ENCODE measurements around the gene POLR2H. TPM values are rescaled to one million over a fixed set of nuclear protein-coding genes. Genes with fewer than 3 reads are reported as not detected.

Gene POLR2H
- total RNA-seq, 1 experiment from 2014 or later, result 92.6 TPM

GRCh38 chr3:184414418-184415202 is 53.1 kb downstream of the POLR2H start:
- Histone ChIP-seq H3K4me3 (ENCODE audit: low read depth, low read length, poor library complexity, severe bottlenecking) (no peak overlapping the region), H3K27me3 (replicated peaks; ENCODE audit: insufficient read depth, low read depth, low read length, poor library complexity) (no peaks in the 10 kb centered on the region), H3K27ac (ENCODE audit: low read depth, low read length, poor library complexity, severe bottlenecking) (no peak overlapping the region), H3K4me1 (ENCODE audit: insufficient read depth, low read length, poor library complexity, severe bottlenecking) (peaks cover 10% of the 10 kb centered on the region), H3K36me3 (ENCODE audit: insufficient read depth, low read length, poor library complexity, severe bottlenecking) (no peaks in the 10 kb centered on the region), H3K9me3 (ENCODE audit: low read depth, low read length, poor library complexity, severe bottlenecking) (no peaks in the 10 kb centered on the region)
- ChIA-PET CTCF (interaction anchor here (0.6 to 1.2 kb wide), 5 partner anchors 30 to 100 kb away, joined by 3 to 11 read pairs (median 4); no protein-coding TSS in a partner anchor), POLR2A (ENCODE audit: low non-redundant PET) (interaction anchor here (0.6 to 1.0 kb wide), 3 partner anchors 120 to 949 kb away, joined by 3 to 4 read pairs (median 3); partner anchors contain the start of gene MAP3K13)
- BruUV-seq (replicated peaks), result no TSS peak
- TF ChIP-seq CTCF (conservative IDR thresholded peaks at IDR 0.05; ENCODE audit: low read depth, low read length) (no peak), EZH2 (IDR thresholded peaks at IDR 0.05; ENCODE audit: borderline replicate concordance, low read depth, low read length, poor library complexity, severe bottlenecking) (no peak)
- peak; percentile 56 for DNase-seq (ENCODE audit: low spot score)
- intact Hi-C loops (cut with micrococcal nuclease; ENCODE audit: unreplicated experiment), result loop anchor here (5.0 kb wide), 2 partner anchors 98 to 128 kb away; no protein-coding TSS in a partner anchor

GRCh38 chr3:184415203-184415490 is 53.6 kb downstream of the POLR2H start:
- Histone ChIP-seq H3K9me3 (ENCODE audit: low read depth, low read length, poor library complexity, severe bottlenecking) (no peaks in the 10 kb centered on the region), H3K27me3 (replicated peaks; ENCODE audit: insufficient read depth, low read depth, low read length, poor library complexity) (no peaks in the 10 kb centered on the region), H3K4me3 (ENCODE audit: low read depth, low read length, poor library complexity, severe bottlenecking) (no peak overlapping the region), H3K27ac (ENCODE audit: low read depth, low read length, poor library complexity, severe bottlenecking) (no peak overlapping the region), H3K4me1 (ENCODE audit: insufficient read depth, low read length, poor library complexity, severe bottlenecking) (peaks cover 10% of the 10 kb centered on the region), H3K36me3 (ENCODE audit: insufficient read depth, low read length, poor library complexity, severe bottlenecking) (no peaks in the 10 kb centered on the region)
- peak; percentile 46 for DNase-seq (ENCODE audit: low spot score)
- POLR2A ChIA-PET (ENCODE audit: low non-redundant PET), result interaction anchor here (0.6 to 1.0 kb wide), 3 partner anchors 119 to 948 kb away, joined by 3 to 4 read pairs (median 3); partner anchors contain the start of gene MAP3K13
- BruUV-seq (replicated peaks), result no TSS peak
- CTCF ChIA-PET, result interaction anchor here (0.6 to 1.2 kb wide), 5 partner anchors 29 to 100 kb away, joined by 3 to 11 read pairs (median 4); no protein-coding TSS in a partner anchor
- no peak for TF ChIP-seq EZH2 (IDR thresholded peaks at IDR 0.05; ENCODE audit: borderline replicate concordance, low read depth, low read length, poor library complexity, severe bottlenecking)
- TF ChIP-seq CTCF (conservative IDR thresholded peaks at IDR 0.05; ENCODE audit: low read depth, low read length), result no peak
- intact Hi-C loops (cut with micrococcal nuclease; ENCODE audit: unreplicated experiment), result loop anchor here (5.0 kb wide), 2 partner anchors 97 to 127 kb away; no protein-coding TSS in a partner anchor

GRCh38 chr3:184417619-184418327 is 56.3 kb downstream of the POLR2H start:
- no TSS peak for BruUV-seq (replicated peaks)
- no peak overlapping the region for H3K4me3 ChIP-seq (ENCODE audit: low read depth, low read length, poor library complexity, severe bottlenecking)
- intact Hi-C loops (cut with micrococcal nuclease; ENCODE audit: unreplicated experiment), result loop anchor here (5.0 kb wide), 2 partner anchors 95 to 125 kb away; no protein-coding TSS in a partner anchor
- TF ChIP-seq EZH2 (IDR thresholded peaks at IDR 0.05; ENCODE audit: borderline replicate concordance, low read depth, low read length, poor library complexity, severe bottlenecking) (no peak), CTCF (conservative IDR thresholded peaks at IDR 0.05; ENCODE audit: low read depth, low read length) (peak; percentile 91)
- peak; percentile 78 for DNase-seq (ENCODE audit: low spot score)
- H3K9me3 ChIP-seq (ENCODE audit: low read depth, low read length, poor library complexity, severe bottlenecking), result no peaks in the 10 kb centered on the region
- no peaks in the 10 kb centered on the region for H3K36me3 ChIP-seq (ENCODE audit: insufficient read depth, low read length, poor library complexity, severe bottlenecking)
- no peaks in the 10 kb centered on the region for H3K27me3 ChIP-seq (replicated peaks; ENCODE audit: insufficient read depth, low read depth, low read length, poor library complexity)
- H3K4me1 ChIP-seq (ENCODE audit: insufficient read depth, low read length, poor library complexity, severe bottlenecking), result peaks cover 10% of the 10 kb centered on the region
- CTCF ChIA-PET, result interaction anchor here (0.8 to 0.9 kb wide), 2 partner anchors 46 to 97 kb away, joined by 3 to 5 read pairs; no protein-coding TSS in a partner anchor
- POLR2A ChIA-PET (ENCODE audit: low non-redundant PET), result no interaction called here
- H3K27ac ChIP-seq (ENCODE audit: low read depth, low read length, poor library complexity, severe bottlenecking), result no peak overlapping the region
